Measurements from ENCODE around the gene CEP63. TPM values are rescaled to one million over a fixed set of nuclear protein-coding genes. Genes with fewer than 3 reads are reported as not detected.

CEP63 gene
- total and polyA plus RNA-seq, 2 of the 8 experiments (the other 6 are each of a cell fraction or from before 2014, with no cell fraction given): 5.3 to 18.2 TPM

- Histone ChIP-seq H3K23ac (ENCODE audit: insufficient read length) (no peak overlapping the region), H4K20me1 (replicated peaks in 1 of 2; ENCODE audit: control insufficient read depth in 1 of 2, insufficient read depth in 2 of 2, low read length in 2 of 2) (peaks cover 2 to 3% of the 10 kb centered on the region in 2 experiments), H4K91ac (replicated peaks; ENCODE audit: insufficient read length, low read length) (no peak overlapping the region), H4K5ac (ENCODE audit: insufficient read length, low read depth, low read length) (no peak overlapping the region), H3K4me3 (ENCODE audit: extremely low read depth in 1 of 4, insufficient read depth in 2 of 4, low read depth in 3 of 4, low read length in 4 of 4) (no peak overlapping the region), H2AFZ (ENCODE audit: low read length) (no peak overlapping the region), H3K4me2 (ENCODE audit: insufficient read depth in 1 of 2, low read depth in 2 of 2, low read length in 2 of 2) (no peak overlapping the region), H2BK120ac (replicated peaks; ENCODE audit: low read depth, low read length) (no peak overlapping the region), H3K9me3 (ENCODE audit: insufficient read depth in 2 of 2, low read depth in 1 of 2, low read length in 1 of 2) (no peaks in the 10 kb centered on the region), H3K36me3 (ENCODE audit: control insufficient read depth in 2 of 4, insufficient read depth in 4 of 4, low read length in 3 of 4) (no peaks in the 10 kb centered on the region), H3K4me1 (replicated peaks in 1 of 4; ENCODE audit: control insufficient read depth in 3 of 4, insufficient read depth in 4 of 4, low read length in 3 of 4) (peaks cover 0 to 10% (median 2%) of the 10 kb centered on the region in 4 experiments; a peak in 3 of 7 replicates), H3K18ac (ENCODE audit: extremely low read depth, low read length) (no peak overlapping the region), H2BK5ac (ENCODE audit: low read depth, low read length) (no peak overlapping the region), H3K14ac (ENCODE audit: insufficient read length) (no peak overlapping the region), H2BK20ac (ENCODE audit: low read length) (no peak overlapping the region), H4K8ac (ENCODE audit: extremely low read depth, insufficient read depth, low read length) (no peak overlapping the region), H2BK15ac (ENCODE audit: low read length) (no peak overlapping the region), H3K27me3 (replicated peaks in 1 of 4; ENCODE audit: control insufficient read depth in 3 of 4, extremely low read depth in 1 of 4, insufficient read depth in 3 of 4, low read length in 3 of 4) (peaks cover 0 to 2% (median 0%) of the 10 kb centered on the region in 4 experiments; a peak in 2 of 7 replicates), H2BK12ac (ENCODE audit: low read depth, low read length) (no peak overlapping the region), H3K27ac (ENCODE audit: low read depth, low read length) (no peak overlapping the region), H3K79me1 (ENCODE audit: low read depth, low read length) (no peaks in the 10 kb centered on the region), H3K23me2 (ENCODE audit: low read depth, low read length) (no peaks in the 10 kb centered on the region), H2AK5ac (ENCODE audit: low read depth, low read length) (no peak overlapping the region), H3K4ac (replicated peaks; ENCODE audit: insufficient read length, low read depth, low read length) (no peak overlapping the region), H3K9ac (replicated peaks in 1 of 4; ENCODE audit: extremely low read depth in 1 of 4, low read depth in 3 of 4, low read length in 3 of 4) (no peak overlapping the region), H3K56ac (replicated peaks; ENCODE audit: insufficient read length, low read depth, low read length) (no peak overlapping the region), H3K79me2 (ENCODE audit: control insufficient read depth in 1 of 2, insufficient read depth in 2 of 2, low read length in 2 of 2) (no peaks in the 10 kb centered on the region)
- DNase-seq (ENCODE audit: low read depth in 1 of 2, low spot score in 2 of 2) (no peak), FAIRE-seq (no peak)
- WGBS, 2 experiments (ENCODE audit: extremely low coverage in 1 of 2, insufficient coverage in 1 of 2, insufficient read length in 1 of 2, insufficient replicate concordance in 2 of 2, low coverage in 1 of 2, low lambda C conversion rate in 2 of 2, missing lambda C conversion rate in 1 of 2): 85% methylated on average over 11 of the region's 12 CpGs; no CpG with 5 or more reads in 1 of the 2 experiments
- POLR2A ChIA-PET (ENCODE audit: partially characterized antibody): no interaction called here
- CTCF ChIA-PET (ENCODE audit: partially characterized antibody): interaction anchor here (0.6 to 13.3 kb wide), 9 partner anchors 10 to 160 kb away, joined by 3 to 197 read pairs (median 8); no protein-coding TSS in a partner anchor
- TF ChIP-seq CHD2 (IDR thresholded peaks at IDR 0.05; ENCODE audit: low read length) (no peak), SIX5 (IDR thresholded peaks at IDR 0.05; ENCODE audit: low read depth, low read length) (no peak), JUN (IDR thresholded peaks at IDR 0.05; ENCODE audit: low read depth, low read length) (no peak), MAFK (IDR thresholded peaks at IDR 0.05; ENCODE audit: low read depth, low read length) (no peak), RBBP5 (IDR thresholded peaks at IDR 0.05; ENCODE audit: borderline replicate concordance, low read depth, low read length) (no peak), HDAC2 (IDR thresholded peaks at IDR 0.05; ENCODE audit: borderline replicate concordance in 1 of 2, low read depth in 2 of 2, low read length in 2 of 2) (no peak), ASH2L (IDR thresholded peaks at IDR 0.05; ENCODE audit: low read length) (no peak), TAF7 (optimal IDR thresholded peaks at IDR 0.05; ENCODE audit: borderline replicate concordance, low read depth, low read length) (no peak), SUZ12 (IDR thresholded peaks at IDR 0.05; ENCODE audit: low read length) (no peak), EGR1 (IDR thresholded peaks at IDR 0.05; ENCODE audit: borderline replicate concordance, low read depth, low read length) (no peak), TAF1 (IDR thresholded peaks at IDR 0.05; ENCODE audit: low read depth, low read length) (no peak), RFX5 (IDR thresholded peaks at IDR 0.05; ENCODE audit: borderline replicate concordance, low read depth, low read length) (no peak)
Observed at GRCh38 chr3:134606033-134607025, 120.5 kb downstream of the CEP63 start.

Measured in H1 (cell line).